C4-2B (cell line): ENCODE results near the gene LNPEP.

Experiments used
- ZFX ChIP-seq: fragments of 450-650 bp; IDR thresholded peaks from 2 replicates; pipeline ENCODE4 v1.6.1; 2017
- TF ChIP-seq, protein P1 (sequence below): fragments of 450-650 bp; conservative IDR thresholded peaks from 2 replicates; pipeline ENCODE4 v1.5.1; 2017; ENCODE audit warnings: mild to moderate bottlenecking

DNA sequence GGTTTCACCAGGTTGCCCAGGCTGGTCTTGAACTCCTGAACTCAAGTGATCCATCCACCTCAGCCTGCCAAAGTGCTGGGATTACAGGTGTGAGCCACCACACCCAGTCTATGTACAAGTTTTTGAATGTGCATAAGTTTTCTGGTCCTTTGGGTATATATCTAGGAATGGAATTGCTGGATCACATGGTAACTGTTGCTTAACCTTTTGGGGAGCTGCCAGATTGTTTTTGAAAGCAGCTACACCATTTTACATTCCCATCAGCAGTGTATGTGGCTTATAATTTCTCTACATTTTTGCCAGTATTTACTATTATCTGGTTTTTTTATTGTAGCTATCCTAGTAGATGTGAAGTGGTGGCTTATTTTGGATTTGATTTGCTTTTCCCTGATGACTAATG lies 8.9 kb upstream of the LNPEP start:
- TF ChIP-seq, protein P1, sequence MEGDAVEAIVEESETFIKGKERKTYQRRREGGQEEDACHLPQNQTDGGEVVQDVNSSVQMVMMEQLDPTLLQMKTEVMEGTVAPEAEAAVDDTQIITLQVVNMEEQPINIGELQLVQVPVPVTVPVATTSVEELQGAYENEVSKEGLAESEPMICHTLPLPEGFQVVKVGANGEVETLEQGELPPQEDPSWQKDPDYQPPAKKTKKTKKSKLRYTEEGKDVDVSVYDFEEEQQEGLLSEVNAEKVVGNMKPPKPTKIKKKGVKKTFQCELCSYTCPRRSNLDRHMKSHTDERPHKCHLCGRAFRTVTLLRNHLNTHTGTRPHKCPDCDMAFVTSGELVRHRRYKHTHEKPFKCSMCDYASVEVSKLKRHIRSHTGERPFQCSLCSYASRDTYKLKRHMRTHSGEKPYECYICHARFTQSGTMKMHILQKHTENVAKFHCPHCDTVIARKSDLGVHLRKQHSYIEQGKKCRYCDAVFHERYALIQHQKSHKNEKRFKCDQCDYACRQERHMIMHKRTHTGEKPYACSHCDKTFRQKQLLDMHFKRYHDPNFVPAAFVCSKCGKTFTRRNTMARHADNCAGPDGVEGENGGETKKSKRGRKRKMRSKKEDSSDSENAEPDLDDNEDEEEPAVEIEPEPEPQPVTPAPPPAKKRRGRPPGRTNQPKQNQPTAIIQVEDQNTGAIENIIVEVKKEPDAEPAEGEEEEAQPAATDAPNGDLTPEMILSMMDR, result no peak
- TF ChIP-seq ZFX, result no peak
